HPDE6-E6E7 (cell line): Measurements from ENCODE around the gene HDAC2.
A peak's percentile ranks its signal among the peaks of the same experiment; 100 is the strongest.
"Not testable (repeated sequence)": the region's sequence is repeated elsewhere in the genome, so short reads cannot be mapped to it uniquely, and the experiment has no call there.

Experiments
- DNase-seq: peaks from one replicate; pipeline ENCODE4 v3.0.0; 2011; ENCODE audit warnings: missing footprints; ENCODE audit errors: extremely low spot score

HDAC2 gene

DNA sequence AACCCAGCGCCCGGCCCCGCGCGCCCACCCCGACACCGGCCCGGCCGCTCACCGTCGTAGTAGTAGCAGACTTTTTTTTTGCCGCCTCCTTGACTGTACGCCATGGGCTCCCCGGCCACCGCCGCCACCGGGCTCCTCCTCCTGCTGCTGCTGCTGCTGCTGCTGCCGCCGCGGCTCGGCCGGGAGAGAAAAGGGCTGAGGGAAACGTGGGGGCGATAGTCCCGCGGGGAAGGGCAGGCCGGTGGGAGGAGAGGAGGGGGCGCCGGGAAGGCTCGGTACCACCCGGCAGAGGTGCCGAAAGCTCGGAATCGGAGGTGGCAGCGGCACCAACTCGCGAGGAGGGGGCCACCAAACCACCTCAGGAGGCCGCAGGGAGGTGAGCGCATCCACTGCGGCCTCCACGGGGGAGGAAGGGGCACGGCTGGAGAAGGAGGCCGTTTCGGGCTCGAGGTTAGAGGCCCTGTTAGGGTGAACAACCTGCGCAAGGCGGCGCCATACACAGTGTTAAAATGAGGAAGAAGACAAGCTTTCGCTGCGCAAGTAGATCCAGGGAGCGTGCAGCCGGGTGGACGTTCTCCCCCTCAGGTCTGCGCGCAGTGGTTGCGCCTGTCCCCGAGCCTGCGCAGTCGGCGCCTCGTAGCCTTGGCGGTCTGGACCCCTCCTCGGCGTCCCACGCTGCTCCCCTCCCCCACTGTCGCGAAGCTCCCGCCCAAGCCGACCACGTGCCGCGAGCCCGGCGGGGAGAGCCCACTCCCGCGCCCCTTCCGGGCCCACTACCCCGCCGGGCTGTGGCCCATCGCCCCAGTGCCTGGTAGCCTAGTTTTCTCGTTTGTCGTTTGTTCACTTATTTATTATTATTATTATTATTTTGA is at the start of gene HDAC2:
Gene HDAC2, minus strand, starts transcription at position 344 of the 872 bp plus-strand sequence. Its CDS starts 240 bp downstream, at position 104.
- DNase-seq, result peak; percentile 74

DNA sequence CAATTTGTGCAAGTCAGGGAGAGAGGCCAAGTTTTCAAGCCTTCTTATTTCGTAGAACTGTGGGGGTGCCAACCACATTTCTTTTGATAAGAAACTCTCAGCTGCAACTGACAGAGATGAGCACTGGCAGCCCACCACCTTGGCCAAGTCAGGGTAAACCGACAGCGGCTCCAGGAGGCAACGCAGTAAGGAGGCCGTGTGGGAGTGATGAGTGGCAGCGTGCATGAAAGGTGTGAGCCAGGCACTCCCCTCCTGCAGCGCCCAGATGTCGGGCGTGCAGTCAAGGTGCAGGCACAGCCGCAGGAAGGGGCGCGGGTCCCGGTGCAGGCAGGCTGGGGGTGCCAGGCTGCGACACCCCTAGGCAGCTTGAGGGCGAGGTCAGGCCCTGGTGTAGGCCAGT is 49.2 kb upstream of the HDAC2 start:
- DNase-seq, result no peak

DNA sequence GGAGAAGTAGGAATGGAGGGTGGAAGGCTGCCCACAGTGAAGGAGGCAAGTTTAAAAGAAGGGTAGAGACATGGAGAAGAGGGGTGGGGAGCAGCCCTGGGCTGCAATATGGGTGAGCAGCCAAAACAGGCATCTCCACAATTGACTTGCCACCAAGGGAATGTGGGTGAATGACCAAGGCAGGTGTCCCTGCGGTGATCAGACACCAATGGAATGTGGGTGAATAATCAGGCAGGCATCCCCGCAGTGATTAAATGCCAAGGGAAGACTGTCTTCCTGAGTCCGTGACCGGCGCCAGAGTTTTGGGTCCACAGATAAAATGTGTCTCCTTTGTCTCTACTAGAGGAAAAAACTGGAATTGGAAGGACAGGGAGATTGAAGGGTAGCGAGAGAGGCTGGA is 46.2 kb upstream of the HDAC2 start:
- not testable (repeated sequence) for DNase-seq

DNA sequence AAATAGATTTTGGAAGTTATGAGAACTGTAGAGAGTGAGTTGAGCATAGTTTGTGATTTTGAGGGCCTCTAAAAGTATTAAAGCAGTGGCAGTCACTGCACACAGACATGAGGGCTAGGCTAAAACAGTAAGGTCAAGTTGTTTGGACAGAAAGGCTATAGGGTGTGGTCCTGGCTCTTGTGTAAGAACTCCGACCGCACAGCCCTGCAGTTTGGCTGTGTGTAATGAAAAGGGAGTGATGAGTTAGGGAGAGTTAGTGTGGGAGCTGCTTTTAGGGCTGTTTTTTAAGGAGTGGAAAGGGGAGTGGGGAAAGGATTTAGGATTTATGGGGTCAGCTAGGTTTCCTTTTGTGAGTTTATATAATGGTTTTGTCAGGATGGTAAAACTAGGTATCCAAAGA is 43.2 kb upstream of the HDAC2 start:
- DNase-seq, result not testable (repeated sequence)

DNA sequence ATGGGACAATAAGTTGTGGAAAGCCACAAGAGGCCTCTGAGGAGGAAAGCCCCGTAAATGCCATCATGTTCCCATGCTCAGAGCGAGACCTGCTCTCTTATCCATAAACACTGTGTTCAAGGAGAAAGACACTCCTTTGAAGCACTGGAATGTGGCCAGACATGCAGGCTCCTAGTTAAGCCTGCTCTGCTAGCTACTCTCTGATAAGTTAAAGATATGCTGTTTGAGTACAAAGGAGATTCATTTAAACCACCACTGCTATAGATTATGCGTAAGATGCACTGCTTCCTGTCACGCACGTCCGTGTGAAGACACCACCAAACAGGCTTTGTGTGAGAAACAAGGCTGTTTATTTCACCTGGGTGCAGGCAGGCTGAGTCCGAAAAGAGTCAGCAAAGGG is 40.5 kb upstream of the HDAC2 start:
- DNase-seq, result not testable (repeated sequence)

DNA sequence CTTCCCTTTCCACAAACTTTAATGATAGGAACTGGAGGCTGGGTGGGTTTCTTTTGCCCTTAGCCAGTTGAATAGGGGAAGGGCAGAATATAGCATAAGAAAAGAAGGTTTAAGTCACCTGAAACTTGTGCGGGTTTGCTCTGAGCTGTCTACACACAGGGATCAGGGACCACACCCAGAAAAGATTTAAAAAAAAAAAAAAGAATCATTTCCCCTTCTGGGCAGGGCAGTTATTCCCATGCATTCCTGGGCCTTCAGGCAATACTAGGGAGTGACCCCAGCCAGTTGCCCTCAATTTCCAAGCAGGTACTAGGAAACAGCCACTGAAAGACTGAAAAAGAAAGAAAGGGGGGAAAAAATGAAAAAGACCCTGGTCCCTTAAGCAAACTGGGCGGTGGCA is 39.6 kb upstream of the HDAC2 start:
- DNase-seq, result no peak

DNA sequence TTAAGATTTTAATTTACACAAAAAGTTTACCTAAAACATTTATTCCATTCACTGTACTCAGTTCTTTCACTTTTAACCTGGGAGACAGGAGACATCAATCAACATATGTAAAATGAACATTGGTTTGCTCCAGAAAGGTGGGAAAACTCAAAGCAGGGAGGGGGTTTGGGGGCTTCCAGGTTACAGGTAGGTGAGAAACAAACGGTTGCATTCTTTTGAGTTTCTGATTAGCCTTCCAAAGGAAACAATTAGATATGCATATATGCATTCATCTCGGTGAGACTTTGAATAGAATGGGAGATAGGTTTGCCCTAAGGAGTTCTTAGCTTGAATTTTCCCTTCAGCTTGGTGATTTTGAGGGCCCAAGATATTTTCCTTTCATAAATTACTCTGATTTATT is 38.2 kb upstream of the HDAC2 start:
- no peak for DNase-seq

DNA sequence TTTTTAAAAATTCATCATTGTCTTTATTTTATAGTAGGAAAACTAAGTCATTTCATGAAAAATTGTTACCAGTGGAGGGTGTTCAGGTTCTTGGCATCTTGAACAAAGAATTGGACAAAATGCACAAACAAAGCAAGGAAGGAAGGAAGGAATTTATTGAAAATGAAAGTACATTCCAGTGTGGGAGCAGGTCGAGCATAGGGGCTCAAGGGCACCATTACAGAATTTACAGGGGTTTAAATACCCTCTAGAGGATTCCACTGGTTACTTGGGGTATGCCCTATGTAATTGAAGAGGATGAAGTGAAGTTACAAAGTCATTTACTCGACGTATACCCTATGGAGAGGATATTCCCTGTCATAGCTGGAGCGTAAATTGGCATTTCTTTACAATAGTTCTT is 37.4 kb upstream of the HDAC2 start:
- no peak for DNase-seq

DNA sequence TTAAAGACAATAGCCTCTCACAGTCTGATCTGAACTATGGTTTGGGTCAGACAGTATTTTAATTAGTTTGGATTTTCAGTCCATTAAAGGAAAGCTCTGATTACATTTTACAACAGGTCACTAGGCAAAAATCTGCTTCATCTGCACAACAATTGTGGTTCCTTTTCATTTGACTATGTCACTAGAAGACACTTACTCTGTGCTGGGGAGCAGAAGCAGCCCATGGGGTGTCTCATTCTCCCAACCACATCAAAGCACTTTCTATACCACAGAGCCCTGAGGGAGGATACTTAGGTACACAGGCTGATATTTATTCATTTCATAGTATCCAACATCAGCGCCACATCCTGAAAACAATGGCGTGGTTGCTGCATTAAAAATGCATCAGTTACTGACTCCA is 36.6 kb upstream of the HDAC2 start:
- DNase-seq, result no peak

DNA sequence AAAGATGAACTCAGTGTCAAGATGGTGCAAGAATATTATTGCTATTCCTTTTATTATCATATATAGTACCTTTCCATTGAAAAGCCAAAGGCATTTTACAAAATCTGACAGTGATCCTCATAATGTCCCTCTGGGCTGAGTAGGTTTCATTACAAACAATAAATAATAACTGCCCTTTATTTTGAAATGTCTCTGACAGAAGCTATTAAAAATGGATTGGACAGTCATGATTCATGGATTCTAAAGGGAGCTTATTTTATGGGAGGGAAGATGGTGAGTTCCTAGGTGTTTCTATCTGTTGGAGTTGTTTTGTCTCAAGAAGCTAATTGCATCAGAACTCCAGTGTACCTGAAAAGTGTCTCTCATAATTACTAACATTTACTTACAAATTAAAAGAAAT is 30.4 kb upstream of the HDAC2 start:
- DNase-seq, result no peak

DNA sequence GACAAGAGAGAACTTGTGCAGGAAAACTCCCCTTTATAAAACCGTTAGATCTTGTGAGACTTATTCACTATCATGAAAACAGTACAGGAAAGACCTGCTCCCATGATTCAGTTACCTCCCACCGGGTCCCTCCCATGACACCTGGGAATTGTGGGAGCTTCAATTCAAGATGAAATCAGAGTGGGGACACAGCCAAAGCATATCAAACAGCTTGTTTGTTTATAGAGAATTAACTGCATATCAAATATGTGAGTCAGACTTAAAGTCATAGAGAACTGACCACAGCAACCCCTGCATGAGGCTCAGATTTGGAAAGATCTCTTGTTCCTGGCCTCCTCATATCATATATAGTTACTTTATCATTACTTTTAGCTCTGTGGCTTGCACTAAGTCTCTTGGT is 29.1 kb upstream of the HDAC2 start:
- no peak for DNase-seq

DNA sequence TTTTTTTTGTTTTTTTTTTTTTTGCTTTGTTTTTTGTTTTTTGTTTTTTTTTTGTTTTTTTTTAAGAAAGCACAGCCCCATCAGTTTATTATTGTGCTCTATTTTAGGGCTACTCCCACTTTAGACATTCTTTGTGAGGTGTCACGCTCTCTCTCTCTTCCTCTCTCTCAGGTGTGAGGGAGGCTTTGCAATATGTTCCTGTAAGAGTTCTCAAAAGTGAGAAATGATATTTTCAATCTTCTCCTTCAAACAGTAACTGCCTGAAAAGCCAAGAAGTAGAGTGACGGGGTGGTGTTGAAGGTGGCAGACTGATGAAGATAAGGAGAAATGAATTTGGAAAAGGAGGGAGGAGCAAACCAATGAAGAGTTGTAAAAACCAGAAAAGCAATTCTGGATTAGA is 28.3 kb upstream of the HDAC2 start:
- DNase-seq, result no peak

DNA sequence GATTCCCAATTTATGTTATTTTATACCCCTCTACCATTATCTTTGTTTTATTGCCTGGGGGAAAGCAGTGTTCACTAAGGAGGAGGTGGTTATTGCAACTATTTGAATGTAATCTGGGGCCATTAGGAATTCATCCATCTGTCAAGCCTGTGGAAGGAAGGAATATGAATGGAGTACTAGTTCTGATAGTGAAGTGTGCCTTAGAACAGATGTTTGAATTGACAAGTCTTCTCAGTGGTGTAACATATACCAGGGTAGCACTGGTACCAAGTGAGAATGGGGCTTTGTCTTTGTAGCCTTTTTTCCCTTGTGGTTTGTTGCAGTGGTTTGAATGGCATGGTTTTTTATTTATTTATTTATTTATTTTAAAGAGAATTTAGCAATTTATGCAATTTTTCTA is 27.9 kb upstream of the HDAC2 start:
- no peak for DNase-seq

DNA sequence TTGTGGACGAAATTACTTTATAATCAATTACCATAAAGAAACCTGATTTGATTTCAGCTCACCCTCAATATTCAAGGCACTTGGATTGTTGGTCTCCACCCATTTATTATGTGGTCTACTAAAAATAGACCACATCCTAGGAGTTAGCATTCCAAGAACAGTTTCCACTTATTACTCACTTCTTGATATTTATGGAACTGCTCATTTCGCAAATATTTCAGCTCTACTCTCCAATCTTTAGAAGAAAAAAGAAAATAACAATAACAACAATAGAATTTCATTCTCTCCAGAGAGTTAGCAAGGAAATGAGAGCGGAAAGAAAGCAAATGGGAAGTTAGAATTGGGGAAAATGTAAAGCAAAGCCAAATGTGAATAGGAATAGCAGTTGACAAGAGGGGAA is 26.2 kb upstream of the HDAC2 start:
- peak; percentile 12 for DNase-seq

DNA sequence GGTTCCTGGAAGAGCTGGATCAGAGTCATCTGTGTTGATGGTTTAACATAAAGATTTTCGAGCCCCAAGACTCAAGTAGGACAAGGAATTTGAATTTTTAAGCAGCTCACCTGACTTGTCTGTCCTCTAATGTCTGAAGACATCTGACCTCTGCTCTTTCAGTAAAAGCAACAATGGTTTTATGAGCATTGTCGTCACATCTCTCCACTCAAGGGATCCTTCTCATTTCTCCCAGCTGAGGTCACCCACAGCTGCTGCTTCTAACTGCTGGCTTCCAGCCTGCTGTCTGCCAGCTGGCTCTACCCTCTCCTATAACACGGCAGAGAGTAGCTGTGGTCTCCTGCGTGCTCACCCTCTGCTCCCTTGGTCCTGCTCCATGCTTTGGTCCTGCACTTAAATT is 24.7 kb upstream of the HDAC2 start:
- DNase-seq, result peak; percentile 28

DNA sequence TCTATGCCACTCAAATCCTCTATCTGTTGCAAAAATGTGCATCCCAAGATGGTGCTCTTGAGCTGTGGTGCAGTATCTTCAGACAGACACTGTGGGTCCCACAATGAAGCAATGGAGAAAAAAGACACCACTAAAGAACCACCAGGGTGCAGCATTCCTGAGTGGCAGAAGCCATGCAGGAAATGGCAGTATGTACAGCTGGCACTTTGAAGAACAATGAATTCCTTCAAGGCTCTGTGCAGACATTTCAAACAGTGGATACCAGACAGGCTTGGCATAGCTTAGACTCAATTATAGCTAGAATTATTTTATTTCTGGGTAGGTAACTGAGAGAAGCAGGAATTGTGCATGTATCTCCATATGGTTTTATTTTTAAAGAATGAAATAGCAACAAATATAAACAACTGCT is 24.0 kb upstream of the HDAC2 start:
- DNase-seq, result peak; percentile 84

DNA sequence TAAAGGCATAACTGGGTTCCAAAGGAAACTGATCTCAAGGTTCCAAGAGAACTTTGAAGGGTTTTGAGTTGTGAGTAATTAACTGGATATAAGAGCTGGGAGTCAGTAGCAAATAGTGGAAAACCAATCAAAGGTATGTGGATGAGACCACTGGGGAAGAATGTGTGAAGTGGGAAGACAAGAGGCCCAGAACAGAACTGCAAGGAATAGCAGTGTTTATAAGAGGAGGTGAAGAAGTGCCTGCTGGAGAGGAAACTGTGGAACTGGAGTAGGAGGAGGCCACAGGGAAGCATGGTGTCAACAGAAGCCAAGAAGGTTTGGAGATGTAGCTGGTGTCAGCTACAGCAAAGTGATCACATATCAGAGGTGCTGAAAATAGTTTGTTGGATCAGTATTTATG is 18.7 kb upstream of the HDAC2 start:
- DNase-seq, result no peak

DNA sequence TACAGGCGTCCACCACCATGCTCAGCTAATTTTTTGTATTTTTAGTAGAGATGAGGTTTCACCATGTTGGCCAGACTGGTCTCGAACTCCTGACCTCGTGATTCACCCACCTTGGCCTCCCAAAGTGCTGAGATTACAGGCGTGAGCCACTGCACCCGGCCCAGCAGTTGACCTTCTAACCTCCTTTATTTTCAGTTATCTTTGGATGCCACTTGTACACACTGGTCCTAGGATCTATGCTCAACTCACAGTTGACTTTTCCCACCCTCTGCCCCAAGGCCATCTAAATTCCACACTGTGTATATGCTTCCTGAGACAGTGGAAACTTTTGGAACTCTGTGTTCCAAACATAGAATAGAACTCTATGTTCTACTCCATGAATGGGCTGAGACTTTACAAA is 11.7 kb upstream of the HDAC2 start:
- not testable (repeated sequence) for DNase-seq

DNA sequence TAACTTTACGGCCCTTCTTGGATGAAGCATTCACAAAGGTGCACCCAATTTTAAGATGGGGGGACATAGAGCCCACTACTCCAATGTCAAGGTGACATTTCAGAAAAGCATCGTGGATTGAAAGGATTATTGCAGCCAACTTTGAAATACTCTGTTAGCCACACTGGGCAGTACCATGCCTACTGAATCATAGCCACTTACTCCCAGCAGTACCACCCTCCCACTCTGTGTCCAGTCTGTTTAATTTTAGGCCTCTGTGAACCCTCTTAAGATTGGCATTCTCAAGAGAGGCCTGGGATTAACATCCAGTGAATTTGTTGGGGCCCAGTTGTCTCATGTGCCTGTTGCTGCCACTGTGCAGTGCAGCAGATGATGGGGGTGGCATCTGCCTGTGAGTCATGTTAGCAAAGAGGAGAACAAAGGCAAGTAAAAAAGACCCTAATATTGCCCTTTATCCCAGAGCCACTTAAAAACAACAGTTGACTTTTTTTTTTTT is 11.2 kb upstream of the HDAC2 start:
- DNase-seq, result no peak

DNA sequence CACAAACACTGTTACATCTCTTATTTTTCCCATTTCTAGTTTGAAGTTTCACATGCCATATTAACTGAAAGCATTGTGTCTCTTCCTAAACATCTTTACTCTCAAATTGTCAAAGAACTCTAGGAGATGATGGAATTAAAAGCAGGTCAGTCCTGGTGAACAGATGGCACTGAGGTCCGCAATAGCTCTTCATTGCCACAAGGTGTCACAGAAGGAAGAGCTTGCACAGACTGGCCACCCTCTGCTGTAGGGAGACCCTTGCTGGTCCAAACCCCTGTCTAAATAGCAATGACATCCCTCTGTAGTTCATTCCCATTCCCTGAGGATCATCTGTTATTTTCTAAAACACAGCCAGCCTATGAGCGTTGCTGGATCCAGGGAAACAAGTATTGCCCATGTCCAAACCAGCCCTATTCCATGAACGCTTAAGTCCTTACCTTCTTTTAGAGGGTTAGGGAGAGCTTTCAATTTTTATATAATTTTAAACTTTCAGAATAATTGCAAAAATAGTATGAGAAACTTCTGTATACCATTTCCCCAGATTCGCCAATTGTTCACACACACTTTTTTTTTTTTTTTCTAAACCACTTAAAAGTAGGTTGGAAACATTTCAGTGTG is 10.1 kb upstream of the HDAC2 start:
- peak; percentile 21 for DNase-seq

DNA sequence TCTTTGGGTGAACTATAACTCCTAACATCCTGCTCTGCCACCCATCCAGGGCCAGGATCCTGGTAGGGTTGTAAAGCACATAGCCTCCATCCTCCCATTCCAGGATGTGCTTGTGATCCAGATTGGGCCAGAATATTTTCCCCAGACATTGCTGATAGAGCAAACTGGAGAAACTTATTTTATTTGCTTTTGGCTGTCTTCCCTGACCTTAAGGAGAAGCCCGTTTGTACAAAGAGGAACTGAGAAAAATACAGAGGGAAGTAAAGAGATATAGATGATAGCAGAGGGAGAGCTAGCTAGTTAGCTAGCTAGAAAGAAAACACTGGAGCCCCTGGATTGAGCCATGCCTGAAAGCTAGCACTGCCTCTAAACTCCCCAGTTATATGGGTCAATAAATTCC is 9.0 kb upstream of the HDAC2 start:
- no peak for DNase-seq

DNA sequence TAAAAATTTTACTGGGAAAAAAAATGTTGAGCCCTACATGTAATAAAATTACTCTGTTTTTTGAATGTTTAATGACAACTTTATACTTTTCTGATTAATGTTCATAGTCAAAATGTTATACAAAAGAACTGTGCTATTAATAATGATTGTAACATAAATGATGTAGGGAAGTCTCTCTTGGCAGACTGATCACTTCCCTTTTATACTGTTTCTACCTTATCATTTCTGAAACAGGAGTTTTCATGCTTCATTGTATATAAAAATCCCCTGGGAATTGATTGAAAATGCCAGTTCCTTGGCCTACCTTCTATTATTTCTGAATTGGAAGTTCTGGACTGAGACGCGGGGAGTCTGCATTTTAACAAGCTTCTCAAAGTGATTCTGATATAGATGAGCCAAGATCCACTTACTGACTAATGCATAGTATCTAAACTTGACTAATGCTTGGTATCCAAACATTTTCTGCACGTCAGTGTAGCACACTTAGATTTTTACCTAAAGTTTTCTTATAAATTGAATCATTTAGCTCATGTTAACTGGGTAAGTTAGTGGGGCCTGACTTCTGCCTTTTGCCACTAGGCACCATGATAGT is 7.2 kb upstream of the HDAC2 start:
- no peak for DNase-seq

DNA sequence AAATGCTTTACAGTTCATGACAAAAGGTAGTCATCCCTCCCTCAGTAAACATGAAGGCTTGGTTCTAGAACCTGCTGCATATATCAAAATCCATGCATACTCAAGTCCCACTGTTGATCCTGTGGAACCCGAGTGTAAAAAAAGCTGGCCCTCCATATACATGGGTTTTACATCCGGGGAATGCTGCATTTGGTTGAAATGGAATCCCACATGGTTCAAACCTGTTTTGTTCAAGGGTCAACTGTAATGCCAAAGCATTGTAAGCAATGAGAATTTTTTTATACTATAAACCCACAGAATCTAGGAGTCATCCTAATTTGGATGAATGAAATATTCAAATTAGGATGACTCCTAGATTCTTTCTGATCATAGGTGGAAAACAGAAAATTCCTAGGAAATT is 5.9 kb upstream of the HDAC2 start:
- no peak for DNase-seq
